Left lung (tissue), 14 donors: ENCODE data around the gene TDRD10. TPM values are rescaled to one million over a fixed set of nuclear protein-coding genes. Genes with fewer than 3 reads are reported as not detected.

Experiments used
- ATAC-seq: fragments of 200-7000 bp; cut with Tn5 transposase; one replicate; pipeline ENCODE4 v1.9.1; 2020; ENCODE audit warnings: moderate library complexity
- DNase-seq, 4 donors: peaks; one replicate each; pipeline ENCODE4 v3.0.0-alpha.2; 2013 to 2020
- H3K27ac ChIP-seq, 2 donors: fragments of 200-600 bp; sonication (generic) in 1 of 2; one replicate each; pipeline versions ENCODE4 v1.5.0 to v1.8.0; 2020 to 2021
- H3K27me3 ChIP-seq, 2 donors: fragments of 200-600 bp; sonication (generic) in 1 of 2; one replicate each; pipeline versions ENCODE4 v1.5.0 to v1.8.0; 2020 to 2021
- H3K36me3 ChIP-seq, 2 donors: fragments of 200-600 bp; sonication (generic) in 1 of 2; one replicate each; pipeline versions ENCODE4 v1.5.0 to v1.8.0; 2020 to 2021
- H3K4me1 ChIP-seq, 2 donors: fragments of 200-600 bp; one replicate each; pipeline ENCODE4 v1.8.0; 2021
- H3K4me3 ChIP-seq, 2 donors: fragments of 200-600 bp; sonication (generic) in 1 of 2; one replicate each; pipeline versions ENCODE4 v1.5.0 to v1.8.0; 2020 to 2021; ENCODE audit warnings: mild to moderate bottlenecking in 1 of 2
- H3K9me3 ChIP-seq, 2 donors: fragments of 200-600 bp; sonication (generic) in 1 of 2; one replicate each; pipeline versions ENCODE4 v1.5.0 to v1.8.0; 2020 to 2021
- CTCF ChIP-seq, 2 donors: fragments of 200-600 bp; sonication (generic) in 1 of 2; IDR thresholded peaks; one replicate each; pipeline versions ENCODE4 v1.5.0 to v1.8.0; 2021; ENCODE audit warnings: antibody characterized with exemption in 2 of 2
- intact Hi-C, 2 donors: fragments of 100-400 bp; cut with DNase I; formaldehyde crosslinking; loops; one replicate each; pipeline versions ENCODE4 v1.11.2 to v1.14.2; 2022
- long read RNA-seq, 12 donors: library from polyadenylated mRNA in 2 of 12; unstranded in 2 of 12; transcript quantifications; one replicate each; pipeline ENCODE4 v2.0.0 and lab custom pipeline, GENCODE V29; 2019 to 2026
- polyA plus RNA-seq, 6 donors: library from polyadenylated mRNA; unstranded; fragments of 120-200 nt; gene quantifications; one replicate each; pipeline ENCODE4 v1.2.1, GENCODE V29; 2013; ENCODE audit not compliant: insufficient read length in 6 of 6
- total RNA-seq, 2 donors: library from RNA; stranded (reverse); fragmentation: NEBNext Ultra II Directional; extraction: Animal tissue kit (Norgen Biotek cat#: 25700); gene quantifications; one replicate each; pipeline ENCODE4 v1.2.1, GENCODE V29; 2021
- donor health status: DM: no; HTN: yes; CAD: no.
- donor health status: DM: no; HTN: no; CAD: no.

TDRD10 gene
- 1 to 10 TPM; 3.8 to 5.0 TPM for total RNA-seq
- polyA plus RNA-seq = 1 to 10 TPM; 3.1 to 3.7 (median 3.4) TPM
- long read RNA-seq, donor 1 = 0 reads
- long read RNA-seq, donor 2 = 0 reads
- long read RNA-seq, donor 3 = 0 reads
- long read RNA-seq, donor 4, partial matches to known transcripts = 0 of 1 reads
- long read RNA-seq, donor 4, other reads (novel, unspliced or antisense) = 1 of 1 reads
- long read RNA-seq, donor 5 = 0 reads
- long read RNA-seq, donor 6 = 0 reads
- long read RNA-seq, donor 7 = 0 reads
- long read RNA-seq, donor 8 = 0 reads
- long read RNA-seq, donor 9 = 0 reads
- long read RNA-seq, donor 10, partial matches to known transcripts = 0 of 1 reads
- long read RNA-seq, donor 10, other reads (novel, unspliced or antisense) = 1 of 1 reads
- long read RNA-seq, donor 11 = 0 reads
- long read RNA-seq, donor 12 = 0 reads

- peak within 1 kb of the TSS; percentile 37 to 54 for H3K4me3 ChIP-seq
- peaks cover 0 to 38% of the 10 kb centered on the region in 2 donors for H3K4me1 ChIP-seq
- H3K9me3 ChIP-seq = peaks cover 0 to 2% of the 10 kb centered on the region in 2 donors
- H3K27ac ChIP-seq = peak within 1 kb of the TSS; percentile 61 to 82
- peaks cover 0 to 4% of the 10 kb centered on the region in 2 donors for H3K36me3 ChIP-seq
- intact Hi-C loops = no loop called here
- ATAC-seq (peak; percentile 67), DNase-seq (peak in 2 of 4 donors; percentile 41 to 85)
- peaks cover 0 to 59% of the 10 kb centered on the region in 2 donors for H3K27me3 ChIP-seq
- no peak for TF ChIP-seq CTCF (IDR thresholded peaks at IDR 0.05)
Observed at GRCh38 chr1:154502066-154502743, at the start of gene TDRD10, which contains the start of gene SHE. TDRD10 (plus strand) TSS chr1:154502219; CDS start chr1:154506904, 4,685 bp downstream. SHE (minus strand) TSS chr1:154502412; CDS start chr1:154502026, 386 bp downstream.

- Histone ChIP-seq H3K36me3 (peaks cover 0 to 82% of the 10 kb centered on the region in 2 donors), H3K9me3 (no peaks in the 10 kb centered on the region), H3K27me3 (no peaks in the 10 kb centered on the region), H3K27ac (peak overlapping the region in 1 of 2 donors; percentile 88), H3K4me3 (no peak overlapping the region), H3K4me1 (peaks cover 0 to 45% of the 10 kb centered on the region in 2 donors)
- TF ChIP-seq CTCF (IDR thresholded peaks at IDR 0.05) = no peak
- intact Hi-C loops = no loop called here
- DNase-seq = no peak
- peak; percentile 17 for ATAC-seq
Observed at GRCh38 chr1:154453161-154453560, 48.9 kb upstream of the TDRD10 start.

- DNase-seq (no peak), ATAC-seq (peak; percentile 60)
- no peak overlapping the region for H3K4me3 ChIP-seq
- no peaks in the 10 kb centered on the region for H3K27me3 ChIP-seq
- peaks cover 0 to 83% of the 10 kb centered on the region in 2 donors for H3K36me3 ChIP-seq
- TF ChIP-seq CTCF (IDR thresholded peaks at IDR 0.05) = no peak
- peaks cover 0 to 45% of the 10 kb centered on the region in 2 donors for H3K4me1 ChIP-seq
- intact Hi-C loops = no loop called here
- peak overlapping the region in 1 of 2 donors; percentile 88 for H3K27ac ChIP-seq
- no peaks in the 10 kb centered on the region for H3K9me3 ChIP-seq
Observed at GRCh38 chr1:154453574-154454352, 48.3 kb upstream of the TDRD10 start.

- no peaks in the 10 kb centered on the region for H3K27me3 ChIP-seq
- no peaks in the 10 kb centered on the region for H3K9me3 ChIP-seq
- peaks cover 0 to 85% of the 10 kb centered on the region in 2 donors for H3K36me3 ChIP-seq
- intact Hi-C loops = no loop called here
- DNase-seq = no peak
- H3K27ac ChIP-seq = peak overlapping the region in 1 of 2 donors; percentile 88
- TF ChIP-seq CTCF (IDR thresholded peaks at IDR 0.05) = no peak
- peaks cover 0 to 45% of the 10 kb centered on the region in 2 donors for H3K4me1 ChIP-seq
- no peak overlapping the region for H3K4me3 ChIP-seq
- no peak for ATAC-seq
Observed at GRCh38 chr1:154454386-154455120, 47.5 kb upstream of the TDRD10 start.
